Mesenchymal stem cell (in vitro differentiated cells and primary cell): ENCODE data around the gene PDE4A.

Source experiments
- DNase-seq: peaks from one replicate; pipeline ENCODE4 v3.0.0-alpha.2; 2013
- H2AFZ ChIP-seq: one replicate; pipeline ENCODE4 v1.6.1; 2013; ENCODE audit warnings: low read depth, mild to moderate bottlenecking, control low read depth, inconsistent platforms, low read length, moderate library complexity
- H2AK5ac ChIP-seq: 2 replicates; pipeline ENCODE4 v1.6.1; 2013; ENCODE audit warnings: low read length, moderate library complexity, mild to moderate bottlenecking, inconsistent platforms; ENCODE audit not compliant: severe bottlenecking
- H2BK120ac ChIP-seq: one replicate; pipeline ENCODE4 v1.6.1; 2013; ENCODE audit warnings: low read depth, mild to moderate bottlenecking, inconsistent platforms, low read length, moderate library complexity
- H2BK12ac ChIP-seq, 2 experiments: one replicate each; pipeline ENCODE4 v1.6.1; 2013; ENCODE audit warnings: inconsistent platforms in 2 of 2, low read length in 2 of 2, mild to moderate bottlenecking in 2 of 2, moderate library complexity in 2 of 2, control low read depth in 1 of 2
- H2BK15ac ChIP-seq: one replicate; pipeline ENCODE4 v1.6.1; 2013; ENCODE audit warnings: mild to moderate bottlenecking, low read depth, inconsistent platforms; ENCODE audit not compliant: poor library complexity, severe bottlenecking
- H2BK5ac ChIP-seq: 2 replicates; pipeline ENCODE4 v1.6.1; 2013; ENCODE audit warnings: low read depth, mild to moderate bottlenecking, low read length, control low read depth, inconsistent platforms; ENCODE audit not compliant: poor library complexity, severe bottlenecking
- H3K14ac ChIP-seq, 2 experiments: one replicate each; pipeline ENCODE4 v1.6.1; 2013; ENCODE audit warnings: inconsistent platforms in 2 of 2, low read length in 2 of 2, control low read depth in 1 of 2, mild to moderate bottlenecking in 1 of 2, moderate library complexity in 1 of 2
- H3K18ac ChIP-seq, 2 experiments: one replicate each; pipeline ENCODE4 v1.6.1; 2013; ENCODE audit warnings: inconsistent platforms in 2 of 2, low read length in 2 of 2, control low read depth in 1 of 2, low read depth in 1 of 2, mild to moderate bottlenecking in 1 of 2
- H3K23ac ChIP-seq, 2 experiments: one replicate each; pipeline ENCODE4 v1.6.1; 2013; ENCODE audit warnings: inconsistent platforms in 2 of 2, low read length in 2 of 2, mild to moderate bottlenecking in 2 of 2, moderate library complexity in 2 of 2, control low read depth in 1 of 2
- H3K27ac ChIP-seq: 2 replicates; pipeline ENCODE4 v1.5.1; 2013; ENCODE audit warnings: mild to moderate bottlenecking, moderate library complexity, low read length, control low read depth, inconsistent platforms; ENCODE audit not compliant: poor library complexity, severe bottlenecking
- H3K27me3 ChIP-seq, 2 experiments: 2 replicates each; pipeline versions ENCODE4 v1.6.1 to v1.7.0; 2013; ENCODE audit warnings: low read length in 2 of 2, mild to moderate bottlenecking in 2 of 2, moderate library complexity in 2 of 2, control low read depth in 1 of 2, inconsistent platforms in 1 of 2; ENCODE audit not compliant: control insufficient read depth in 1 of 2, insufficient read depth in 1 of 2
- H3K36me3 ChIP-seq, 2 experiments: 2 replicates each; pipeline versions ENCODE4 v1.6.1 to v1.7.0; 2013; ENCODE audit warnings: low read length in 2 of 2, control low read depth in 1 of 2, inconsistent platforms in 1 of 2, low read depth in 1 of 2, mild to moderate bottlenecking in 1 of 2; ENCODE audit not compliant: insufficient read depth in 2 of 2, control insufficient read depth in 1 of 2
- H3K4ac ChIP-seq, 2 experiments: one replicate each; pipeline ENCODE4 v1.6.1; 2013; ENCODE audit warnings: inconsistent platforms in 2 of 2, low read length in 2 of 2, mild to moderate bottlenecking in 2 of 2, moderate library complexity in 2 of 2, control low read depth in 1 of 2, low read depth in 1 of 2
- H3K4me1 ChIP-seq: 2 replicates; pipeline ENCODE4 v1.6.1; 2013; ENCODE audit warnings: low read depth, low read length, control low read depth; ENCODE audit not compliant: control insufficient read depth, insufficient read depth
- H3K4me2 ChIP-seq: 2 replicates; pipeline ENCODE4 v1.6.1; 2013; ENCODE audit warnings: low read length, mild to moderate bottlenecking, inconsistent platforms; ENCODE audit not compliant: poor library complexity, severe bottlenecking
- H3K4me3 ChIP-seq, 2 experiments: 2 replicates each; pipeline versions ENCODE4 v1.5.1 to v1.7.0; 2013; ENCODE audit warnings: low read length in 2 of 2, mild to moderate bottlenecking in 2 of 2, control low read depth in 1 of 2, low read depth in 1 of 2; ENCODE audit not compliant: insufficient read depth in 1 of 2
- H3K79me1 ChIP-seq: replicated peaks from 2 replicates; pipeline ENCODE4 v1.6.1; 2013; ENCODE audit warnings: mild to moderate bottlenecking, control low read depth, low read length, inconsistent platforms; ENCODE audit not compliant: poor library complexity, severe bottlenecking
- H3K9ac ChIP-seq: 2 replicates; pipeline ENCODE4 v1.7.0; 2013; ENCODE audit warnings: mild to moderate bottlenecking, low read length, moderate library complexity
- H3K9me3 ChIP-seq: 2 replicates; pipeline ENCODE4 v1.7.0; 2013; ENCODE audit warnings: mild to moderate bottlenecking, low read length; ENCODE audit not compliant: control insufficient read depth
- H4K8ac ChIP-seq: one replicate; pipeline ENCODE4 v1.6.1; 2013; ENCODE audit warnings: inconsistent platforms, mild to moderate bottlenecking, low read length, moderate library complexity
- H4K91ac ChIP-seq: one replicate; pipeline ENCODE4 v1.6.1; 2013; ENCODE audit warnings: mild to moderate bottlenecking, low read length, inconsistent platforms
- WGBS: methylation state at CpG from one replicate; pipeline ENCODE4 v1.1.7; 2013; ENCODE audit warnings: mixed read lengths; 5-methylcytosine and 5-hydroxymethylcytosine counted together

PDE4A gene

GRCh38 chr19:10402441-10403038, 17.8 kb upstream of the PDE4A start:
- Histone ChIP-seq H2BK15ac (no peak overlapping the region), H3K27ac (peak overlapping the region; percentile 31), H2BK12ac (no peak overlapping the region), H4K91ac (no peak overlapping the region), H3K27me3 (peaks cover 7 to 24% of the 10 kb centered on the region in 2 experiments), H3K14ac (no peak overlapping the region), H4K8ac (no peak overlapping the region), H3K9me3 (no peaks in the 10 kb centered on the region), H3K9ac (peak overlapping the region; percentile 100), H2AFZ (no peak overlapping the region), H3K79me1 (peaks cover 2% of the 10 kb centered on the region), H3K18ac (peak overlapping the region; percentile 29 to 38), H3K4ac (peak overlapping the region in 1 of 2 experiments; percentile 63), H2BK120ac (peak overlapping the region; percentile 69), H3K36me3 (peaks cover 25 to 26% of the 10 kb centered on the region in 2 experiments), H2BK5ac (no peak overlapping the region), H3K4me2 (peak overlapping the region; percentile 89), H3K4me3 (peak overlapping the region; percentile 89 to 99), H3K23ac (no peak overlapping the region), H2AK5ac (no peak overlapping the region), H3K4me1 (peaks cover 21% of the 10 kb centered on the region)
- under 1% methylated on average over 15 of the region's 15 CpGs for WGBS
- peak; percentile 70 for DNase-seq

- peak within 1 kb of the TSS; percentile 92 for H2AFZ ChIP-seq
- H2BK12ac ChIP-seq = peak within 1 kb of the TSS in 1 of 2 experiments; percentile 47
- H3K36me3 ChIP-seq = peaks cover 18% of the 10 kb centered on the region in 2 experiments
- H2BK15ac ChIP-seq = no peak within 1 kb of the TSS
- H3K79me1 ChIP-seq = peaks cover 2% of the 10 kb centered on the region
- H2AK5ac ChIP-seq = no peak within 1 kb of the TSS
- H3K27me3 ChIP-seq = peaks cover 7 to 24% of the 10 kb centered on the region in 2 experiments
- peak; percentile 97 for DNase-seq
- H3K18ac ChIP-seq = peak within 1 kb of the TSS; percentile 38 to 88
- H3K4me2 ChIP-seq = peak within 1 kb of the TSS; percentile 98
- no peaks in the 10 kb centered on the region for H3K9me3 ChIP-seq
- peak within 1 kb of the TSS; percentile 59 for H4K8ac ChIP-seq
- H3K4me3 ChIP-seq = peak within 1 kb of the TSS; percentile 89 to 99
- peak within 1 kb of the TSS; percentile 24 for H3K27ac ChIP-seq
- under 1% methylated on average over 62 of the region's 69 CpGs for WGBS
- peak within 1 kb of the TSS; percentile 3 to 63 for H3K4ac ChIP-seq
- peak within 1 kb of the TSS in 1 of 2 experiments; percentile 87 for H3K23ac ChIP-seq
- peak within 1 kb of the TSS; percentile 100 for H3K9ac ChIP-seq
- peaks cover 21% of the 10 kb centered on the region for H3K4me1 ChIP-seq
- peak within 1 kb of the TSS; percentile 69 for H2BK120ac ChIP-seq
- H2BK5ac ChIP-seq = no peak within 1 kb of the TSS
- H3K14ac ChIP-seq = peak within 1 kb of the TSS in 1 of 2 experiments; percentile 99
- H4K91ac ChIP-seq = no peak within 1 kb of the TSS
Measured at GRCh38 chr19:10403137-10404021, 17.0 kb upstream of the PDE4A start, which contains the start of gene CDC37. CDC37 (minus strand) TSS chr19:10403542; CDS start chr19:10403479, 63 bp downstream.

DNA sequence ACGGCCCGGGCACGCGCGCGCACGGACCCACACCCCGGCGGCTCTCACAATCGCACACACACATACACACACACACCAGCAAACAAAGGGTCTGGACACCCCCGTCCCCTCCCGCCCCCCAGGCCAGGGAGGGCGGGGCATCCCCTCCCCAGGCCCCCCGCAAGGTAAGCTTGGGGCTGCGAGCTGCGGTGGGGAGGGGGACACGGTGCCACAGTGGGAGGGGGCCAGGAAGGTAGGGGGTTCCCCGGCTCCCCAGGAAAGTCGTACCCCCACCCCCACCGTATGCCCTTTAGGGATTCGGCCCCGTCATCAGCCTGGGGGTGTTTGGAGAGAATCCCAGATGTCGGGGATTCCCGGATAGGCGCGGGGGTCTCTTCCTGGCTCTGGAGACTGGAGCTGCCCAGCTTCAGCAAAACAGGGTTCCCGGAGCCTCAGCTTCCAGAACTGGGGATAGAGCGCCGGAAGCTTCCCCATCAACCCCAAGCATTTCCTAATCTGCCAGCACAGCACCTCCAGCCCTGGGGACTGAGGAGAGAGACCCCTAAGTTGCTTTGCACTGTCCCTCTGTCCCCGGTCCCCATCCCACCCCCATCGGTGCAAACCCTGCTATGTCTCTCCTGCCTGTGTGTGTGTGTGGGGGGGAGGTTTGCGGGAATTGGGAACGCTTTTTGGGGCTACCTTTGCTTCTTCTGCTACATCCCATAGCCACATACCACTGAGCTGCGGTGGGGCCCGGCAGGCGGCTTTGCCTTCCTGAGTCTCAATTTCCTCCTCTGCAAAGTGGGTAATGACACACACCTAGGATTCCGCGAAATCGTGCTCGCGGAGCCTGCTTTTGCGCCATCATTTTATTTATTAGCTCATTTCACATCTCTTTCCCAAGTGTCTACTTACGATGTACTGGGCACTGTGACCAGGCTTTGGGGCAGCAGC, 15.2 kb upstream of the PDE4A start:
- Histone ChIP-seq H2BK5ac (no peak overlapping the region), H3K79me1 (no peaks in the 10 kb centered on the region), H2BK12ac (no peak overlapping the region), H3K4me3 (peak overlapping the region; percentile 42 to 99), H2AFZ (peak overlapping the region; percentile 92), H2BK120ac (peak overlapping the region; percentile 50), H2BK15ac (peak overlapping the region; percentile 76), H3K4me2 (peak overlapping the region; percentile 98), H4K91ac (no peak overlapping the region), H3K14ac (no peak overlapping the region), H3K9me3 (no peaks in the 10 kb centered on the region), H2AK5ac (no peak overlapping the region), H3K27ac (no peak overlapping the region), H3K4ac (no peak overlapping the region), H3K23ac (no peak overlapping the region), H3K4me1 (peaks cover 22% of the 10 kb centered on the region), H4K8ac (peak overlapping the region; percentile 59), H3K9ac (peak overlapping the region; percentile 100), H3K18ac (peak overlapping the region in 1 of 2 experiments; percentile 54), H3K27me3 (peaks cover 7 to 24% of the 10 kb centered on the region in 2 experiments), H3K36me3 (peaks cover 7 to 12% of the 10 kb centered on the region in 2 experiments)
- WGBS = 36% methylated on average over 27 of the region's 43 CpGs
- DNase-seq = no peak
